Aorta (tissue), 5 donors: ENCODE measurements around the gene RCBTB2. TPM values are rescaled to one million over a fixed set of nuclear protein-coding genes. Genes with fewer than 3 reads are reported as not detected.

Source experiments
- ATAC-seq: fragments of 200-7000 bp; cut with Tn5 transposase; one replicate; pipeline ENCODE4 v1.9.1; 2022; ENCODE audit warnings: moderate library complexity; ENCODE audit not compliant: low FRiP score
- DNase-seq, 2 donors: peaks; one replicate each; pipeline ENCODE4 v3.0.0-alpha.2; 2020
- H3K27ac ChIP-seq, 2 donors: one replicate each; pipeline ENCODE4 v1.5.1; 2013; ENCODE audit warnings: low read length in 2 of 2, mild to moderate bottlenecking in 2 of 2, moderate library complexity in 2 of 2, control low read depth in 1 of 2, inconsistent platforms in 1 of 2, low read depth in 1 of 2
- H3K27me3 ChIP-seq, 2 donors: one replicate each; pipeline ENCODE4 v1.6.1; 2013; ENCODE audit warnings: control low read depth in 1 of 2, low read length in 1 of 2, mild to moderate bottlenecking in 1 of 2, moderate library complexity in 1 of 2; ENCODE audit not compliant: insufficient read depth in 2 of 2, control insufficient read depth in 1 of 2
- H3K36me3 ChIP-seq, 2 donors: one replicate each; pipeline ENCODE4 v1.6.1; 2013; ENCODE audit warnings: control low read depth in 1 of 2, low read length in 1 of 2, mild to moderate bottlenecking in 1 of 2; ENCODE audit not compliant: insufficient read depth in 2 of 2, control insufficient read depth in 1 of 2
- H3K4me1 ChIP-seq, 2 donors: one replicate each; pipeline ENCODE4 v1.6.1; 2013; ENCODE audit warnings: low read length in 2 of 2, control low read depth in 1 of 2, mild to moderate bottlenecking in 1 of 2, moderate library complexity in 1 of 2; ENCODE audit not compliant: insufficient read depth in 2 of 2, control insufficient read depth in 1 of 2
- H3K4me3 ChIP-seq, 2 donors: one replicate each; pipeline ENCODE4 v1.5.1; 2013; ENCODE audit warnings: low read length in 2 of 2, control low read depth in 1 of 2, mild to moderate bottlenecking in 1 of 2
- H3K9me3 ChIP-seq: one replicate; pipeline ENCODE4 v1.6.1; 2013; ENCODE audit warnings: mild to moderate bottlenecking, low read length; ENCODE audit not compliant: control insufficient read depth
- WGBS, 2 donors: extraction: QIAGEN DNeasy Blood & Tissue Kit; methylation state at CpG; one replicate each; pipeline ENCODE4 v1.1.7; 2013; 5-methylcytosine and 5-hydroxymethylcytosine counted together
- intact Hi-C, 2 donors: fragments of 100-400 bp; cut with DNase I; formaldehyde crosslinking; loops; one replicate each; pipeline versions ENCODE4 v1.14.2 to v1.15.0; 2022
- polyA plus RNA-seq, 2 donors: library from polyadenylated mRNA; stranded (reverse); fragments of 200-250 nt; gene quantifications; one replicate each; pipeline ENCODE4 v1.2.3, GENCODE V29; 2013
- total RNA-seq, 2 donors: library from RNA; stranded (reverse); fragmentation: NEBNext Ultra II Directional; extraction: Animal tissue kit (Norgen Biotek cat#: 25700); gene quantifications; one replicate each; pipeline ENCODE4 v1.2.1, GENCODE V29; 2021
- donor health status: healthy with polysubstance abuse.
- donor health status: Bipolar disorder and iron deficiency.
- donor health status: DM: no; HTN: no; CAD: no.
- donor health status: DM: no; HTN: no; CAD: no.
- donor health status: DM: yes; HTN: yes; CAD: no.

Gene RCBTB2
- total and polyA plus RNA-seq, 4 donors, result 10.9 to 25.7 (median 16.2) TPM

DNA sequence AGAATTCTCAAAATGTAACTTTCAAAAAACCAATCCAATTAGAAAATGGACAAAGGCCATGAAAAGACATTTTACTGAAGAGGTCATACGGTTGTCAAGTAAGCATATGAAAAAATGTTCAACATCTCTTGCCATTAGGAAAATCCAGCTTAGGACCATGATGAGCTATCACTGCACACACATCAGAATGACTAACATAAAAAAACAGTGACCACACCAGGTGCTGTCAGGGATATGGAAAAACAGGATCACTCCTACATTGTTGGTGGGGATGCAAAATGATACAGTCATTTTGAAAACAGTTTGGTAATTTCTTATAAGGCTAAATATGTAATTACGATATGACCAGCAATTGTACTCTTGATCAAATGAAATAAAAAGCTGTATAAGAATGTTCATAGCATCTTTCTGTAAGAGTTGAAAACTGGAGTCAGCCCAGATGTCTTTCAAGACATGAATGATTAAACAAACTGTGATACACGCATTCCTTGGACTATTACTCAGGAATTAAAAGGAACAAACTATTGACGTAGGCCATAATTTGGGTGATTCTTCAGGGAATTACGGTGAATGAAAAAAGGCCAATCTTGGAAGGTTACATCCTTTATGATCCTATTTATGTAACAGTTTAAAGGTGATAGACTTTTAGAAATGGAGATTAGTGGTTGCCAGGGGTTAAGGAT lies 26.9 kb upstream of the RCBTB2 start:
- Histone ChIP-seq H3K4me3 (no peak overlapping the region), H3K27me3 (peaks cover 0 to 2% of the 10 kb centered on the region in 2 donors), H3K9me3 (peaks cover 2% of the 10 kb centered on the region), H3K36me3 (no peaks in the 10 kb centered on the region), H3K27ac (no peak overlapping the region), H3K4me1 (no peaks in the 10 kb centered on the region)
- DNase-seq (no peak), ATAC-seq (no peak)
- WGBS, 2 donors, result 73 to 78% methylated on average over 5 of the region's 5 CpGs
- intact Hi-C loops, result no loop called here

DNA sequence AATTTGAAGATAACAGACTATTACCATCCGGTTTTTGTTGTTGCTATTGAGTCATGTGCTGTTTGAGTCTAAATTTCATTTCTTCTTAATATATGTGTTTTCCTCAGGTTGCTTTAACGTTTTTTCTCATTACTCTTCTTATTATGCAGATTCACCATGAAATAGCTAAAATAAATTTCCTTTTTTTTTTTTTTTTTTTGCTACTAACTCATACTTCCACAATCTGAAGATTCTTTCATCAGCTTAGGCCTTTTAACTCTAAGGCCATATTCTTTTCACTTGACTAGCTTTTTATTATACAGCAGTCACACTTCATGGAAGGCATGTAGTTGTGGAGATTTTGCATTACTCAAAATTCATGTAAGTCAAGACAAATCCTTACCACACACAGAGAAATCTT lies 23.9 kb upstream of the RCBTB2 start:
- WGBS, 2 donors, result 72 to 82% methylated on average over 2 of the region's 2 CpGs
- Histone ChIP-seq H3K27ac (no peak overlapping the region), H3K4me3 (no peak overlapping the region), H3K36me3 (no peaks in the 10 kb centered on the region), H3K9me3 (peaks cover 2% of the 10 kb centered on the region), H3K4me1 (no peaks in the 10 kb centered on the region), H3K27me3 (peaks cover 0 to 2% of the 10 kb centered on the region in 2 donors)
- no peak for ATAC-seq
- intact Hi-C loops, result no loop called here
- no peak for DNase-seq

DNA sequence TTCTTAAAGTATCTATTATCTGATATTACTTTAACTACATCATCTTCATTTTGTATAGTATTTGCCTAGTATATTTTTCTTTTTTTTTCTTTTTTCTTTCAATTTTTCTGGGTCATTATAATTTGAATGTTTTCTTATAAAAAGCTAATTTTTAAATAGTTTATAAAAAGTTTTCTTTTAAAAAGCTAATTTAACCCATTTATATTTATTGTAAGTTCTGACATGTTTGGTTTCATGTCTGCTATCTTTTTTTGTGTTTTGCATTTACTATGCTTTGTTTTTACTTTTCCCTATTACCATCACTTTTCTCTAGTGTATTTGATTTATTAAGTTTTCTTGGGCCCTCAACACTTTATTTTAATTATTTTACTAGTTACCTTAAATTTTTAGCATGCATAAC lies 22.6 kb upstream of the RCBTB2 start:
- no peaks in the 10 kb centered on the region for H3K4me1 ChIP-seq
- DNase-seq, result no peak
- no peak for ATAC-seq
- peaks cover 0 to 2% of the 10 kb centered on the region in 2 donors for H3K27me3 ChIP-seq
- peaks cover 12% of the 10 kb centered on the region for H3K9me3 ChIP-seq
- no peak overlapping the region for H3K27ac ChIP-seq
- intact Hi-C loops, result no loop called here
- no peak overlapping the region for H3K4me3 ChIP-seq
- no peaks in the 10 kb centered on the region for H3K36me3 ChIP-seq

DNA sequence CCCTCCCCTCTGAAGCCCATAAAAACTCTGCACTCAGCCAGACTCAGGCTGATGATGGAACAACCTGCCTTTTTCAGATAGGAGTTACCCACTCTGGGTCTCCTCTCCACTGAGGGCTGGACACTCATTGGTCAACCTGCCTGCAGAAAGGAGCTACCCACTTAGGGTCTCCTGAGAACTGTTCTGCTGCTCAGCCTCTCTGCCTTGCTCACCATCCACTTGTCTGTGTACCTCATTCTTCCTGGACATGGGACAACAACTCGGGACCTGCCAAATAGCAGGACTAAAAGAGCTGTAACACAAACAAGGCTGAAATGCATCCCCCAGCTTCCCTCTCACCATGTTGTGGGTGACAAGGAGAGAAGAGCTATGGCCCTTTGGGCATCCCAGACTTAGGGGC lies 18.4 kb upstream of the RCBTB2 start:
- Histone ChIP-seq H3K27me3 (peaks cover 0 to 2% of the 10 kb centered on the region in 2 donors), H3K27ac (no peak overlapping the region), H3K4me3 (no peak overlapping the region), H3K36me3 (no peaks in the 10 kb centered on the region), H3K4me1 (no peaks in the 10 kb centered on the region), H3K9me3 (peaks cover 12% of the 10 kb centered on the region)
- intact Hi-C loops, result no loop called here
- 85 to 95% methylated on average over 1 of the region's 1 CpG for WGBS, 2 donors
- DNase-seq (no peak), ATAC-seq (no peak)

DNA sequence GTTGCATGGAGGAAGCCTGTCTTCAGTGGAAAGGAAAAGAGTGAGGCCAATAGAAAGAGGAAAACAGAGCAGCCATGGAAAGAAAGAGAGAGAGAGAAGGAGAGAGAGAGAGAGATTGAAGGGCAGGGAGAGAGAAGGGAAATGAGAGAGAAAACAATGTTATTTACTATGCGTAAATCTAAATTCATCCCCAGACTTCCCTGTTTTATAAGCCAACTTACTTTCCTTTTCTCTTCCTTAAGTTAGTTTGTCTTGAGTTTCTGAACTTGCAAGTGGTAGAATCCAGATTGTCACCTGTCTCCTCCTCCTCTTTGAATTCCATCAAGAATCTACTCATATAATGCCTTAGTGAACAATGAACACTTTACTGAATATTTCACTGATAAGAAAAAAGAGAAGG lies 16.8 kb upstream of the RCBTB2 start:
- intact Hi-C loops, result no loop called here
- H3K27ac ChIP-seq, result no peak overlapping the region
- peaks cover 11% of the 10 kb centered on the region for H3K9me3 ChIP-seq
- 93 to 100% methylated on average over 1 of the region's 1 CpG for WGBS, 2 donors
- DNase-seq (no peak), ATAC-seq (no peak)
- no peak overlapping the region for H3K4me3 ChIP-seq
- no peaks in the 10 kb centered on the region for H3K36me3 ChIP-seq
- no peaks in the 10 kb centered on the region for H3K27me3 ChIP-seq
- H3K4me1 ChIP-seq, result no peaks in the 10 kb centered on the region

DNA sequence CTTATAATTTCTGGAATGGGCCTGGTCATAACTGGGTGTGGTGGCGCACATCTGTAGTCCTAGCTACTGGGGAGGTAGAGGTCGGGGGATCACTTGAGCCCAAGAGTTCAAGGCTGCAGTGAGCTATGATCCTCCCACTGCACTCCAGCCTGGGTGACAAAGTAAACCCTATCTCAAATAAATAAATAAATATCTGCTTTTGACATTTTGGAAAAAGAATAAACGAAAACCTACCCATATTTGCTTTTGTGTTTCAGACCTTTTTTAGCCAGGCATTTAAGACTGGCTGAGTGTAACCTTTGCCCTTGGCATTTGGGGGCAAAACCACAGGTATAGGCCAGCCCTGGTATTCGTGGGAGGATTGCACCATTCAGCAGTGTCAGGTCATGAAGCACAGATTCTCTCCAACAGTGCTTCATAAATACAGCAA lies 14.8 kb upstream of the RCBTB2 start:
- 89 to 91% methylated on average over 4 of the region's 4 CpGs for WGBS, 2 donors
- Histone ChIP-seq H3K27ac (no peak overlapping the region), H3K27me3 (no peaks in the 10 kb centered on the region), H3K4me1 (no peaks in the 10 kb centered on the region), H3K36me3 (no peaks in the 10 kb centered on the region), H3K4me3 (no peak overlapping the region), H3K9me3 (peaks cover 11% of the 10 kb centered on the region)
- intact Hi-C loops, result no loop called here
- ATAC-seq (no peak), DNase-seq (no peak)

DNA sequence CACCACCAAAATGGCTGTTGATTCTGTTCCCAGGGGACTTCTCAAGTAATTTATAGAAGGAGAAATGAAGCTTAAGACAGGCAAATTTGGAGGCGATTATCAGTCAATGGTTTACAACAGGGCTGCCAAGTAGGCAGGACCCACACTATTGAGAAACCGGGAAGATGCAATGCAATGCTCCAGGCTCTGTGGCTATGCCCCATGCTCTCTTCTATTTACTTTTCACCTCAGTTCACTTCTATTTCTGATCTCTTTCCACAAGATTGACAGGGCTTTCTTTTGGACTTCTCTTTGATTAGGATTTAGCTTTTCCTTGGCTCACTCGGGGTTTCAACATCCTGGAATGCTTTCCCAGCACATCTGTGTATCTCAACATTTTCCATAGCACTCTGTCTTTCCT lies 12.7 kb upstream of the RCBTB2 start:
- intact Hi-C loops, result no loop called here
- DNase-seq (no peak), ATAC-seq (no peak)
- WGBS, 2 donors, result 95 to 96% methylated on average over 3 of the region's 3 CpGs
- Histone ChIP-seq H3K4me1 (no peaks in the 10 kb centered on the region), H3K36me3 (no peaks in the 10 kb centered on the region), H3K27me3 (no peaks in the 10 kb centered on the region), H3K27ac (no peak overlapping the region), H3K9me3 (no peaks in the 10 kb centered on the region), H3K4me3 (no peak overlapping the region)

DNA sequence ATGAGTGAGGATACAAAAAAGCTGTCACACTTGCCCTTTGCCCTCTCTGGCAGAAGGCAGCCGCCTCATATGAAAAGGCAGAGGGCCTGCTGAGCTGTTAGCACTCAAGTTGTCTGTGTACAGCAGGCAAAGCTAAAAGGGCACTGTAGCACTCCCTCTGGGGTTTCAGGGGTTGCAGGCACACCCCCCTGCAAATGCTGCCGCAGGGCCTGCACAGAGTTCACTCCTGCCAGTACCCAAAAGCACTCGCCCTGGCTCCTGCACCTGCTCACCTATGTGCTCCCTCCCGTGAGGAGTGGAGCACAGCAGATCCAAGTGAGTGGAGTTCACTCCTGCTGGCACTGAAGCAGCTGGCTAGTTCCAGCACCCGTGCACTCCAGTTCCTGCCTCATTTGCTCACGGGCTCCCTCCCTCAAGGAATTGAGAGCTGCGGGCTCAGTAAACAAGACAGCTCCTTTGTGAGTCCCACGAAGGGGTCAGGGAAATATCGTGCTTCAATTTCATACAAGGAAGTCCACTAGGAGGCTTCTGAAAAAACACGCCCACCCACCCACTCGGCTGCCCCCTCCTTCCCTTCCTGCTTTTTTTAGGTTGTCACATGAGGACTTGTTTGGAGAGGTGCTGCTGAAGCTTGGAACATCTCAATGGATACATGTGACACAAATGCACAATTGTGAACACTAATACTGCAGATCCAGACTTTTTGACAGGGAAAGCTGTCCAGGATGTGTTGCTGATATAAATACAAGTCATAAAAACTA lies 9.9 kb upstream of the RCBTB2 start:
- ATAC-seq (peak; percentile 80), DNase-seq (peak in 1 of 2 donors; percentile 72)
- Histone ChIP-seq H3K4me3 (no peak overlapping the region), H3K27me3 (no peaks in the 10 kb centered on the region), H3K9me3 (no peaks in the 10 kb centered on the region), H3K4me1 (no peaks in the 10 kb centered on the region), H3K27ac (no peak overlapping the region), H3K36me3 (no peaks in the 10 kb centered on the region)
- intact Hi-C loops, result no loop called here
- WGBS, 2 donors, result 7 to 10% methylated on average over 11 of the region's 11 CpGs

DNA sequence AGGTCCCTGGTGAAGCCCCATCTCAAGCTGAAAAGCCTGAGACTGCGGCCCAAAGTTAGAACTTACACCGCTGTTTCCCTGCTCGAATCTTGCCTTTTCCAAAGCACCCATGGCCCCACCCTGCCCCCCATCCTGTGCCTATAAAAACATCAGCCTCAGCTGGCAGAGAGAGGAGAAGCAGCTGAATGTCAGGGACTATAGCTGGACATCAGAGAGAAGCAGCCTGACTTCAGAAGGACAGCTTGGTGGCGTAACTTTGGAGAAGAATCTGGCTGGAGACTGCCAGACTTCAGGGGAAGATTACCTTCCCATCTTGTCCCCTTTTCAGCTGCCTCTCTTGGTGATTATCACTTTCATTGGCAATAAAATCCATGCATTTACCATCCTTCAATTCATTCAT lies 9.3 kb upstream of the RCBTB2 start:
- ATAC-seq (no peak), DNase-seq (no peak)
- H3K27me3 ChIP-seq, result no peaks in the 10 kb centered on the region
- H3K27ac ChIP-seq, result no peak overlapping the region
- H3K36me3 ChIP-seq, result no peaks in the 10 kb centered on the region
- no peak overlapping the region for H3K4me3 ChIP-seq
- 90 to 92% methylated on average over 4 of the region's 4 CpGs for WGBS, 2 donors
- no peaks in the 10 kb centered on the region for H3K4me1 ChIP-seq
- H3K9me3 ChIP-seq, result no peaks in the 10 kb centered on the region
- intact Hi-C loops, result no loop called here
